GM21360 (cell line): ENCODE data around the gene AJUBA.
"Not testable (repeated sequence)": the region's sequence is repeated elsewhere in the genome, so short reads cannot be mapped to it uniquely, and the experiment has no call there.

Experiments used
- ATAC-seq: cut with Tn5 transposase; IDR thresholded peaks from one replicate; pipeline ENCODE4 v1.9.1; 2021; ENCODE audit warnings: mild to moderate bottlenecking, moderate library complexity; ENCODE audit not compliant: unreplicated experiment

The AJUBA gene

GRCh38 chr14:22981090-22981875 is 1.1 kb downstream of the AJUBA start:
- ATAC-seq, result no peak

DNA sequence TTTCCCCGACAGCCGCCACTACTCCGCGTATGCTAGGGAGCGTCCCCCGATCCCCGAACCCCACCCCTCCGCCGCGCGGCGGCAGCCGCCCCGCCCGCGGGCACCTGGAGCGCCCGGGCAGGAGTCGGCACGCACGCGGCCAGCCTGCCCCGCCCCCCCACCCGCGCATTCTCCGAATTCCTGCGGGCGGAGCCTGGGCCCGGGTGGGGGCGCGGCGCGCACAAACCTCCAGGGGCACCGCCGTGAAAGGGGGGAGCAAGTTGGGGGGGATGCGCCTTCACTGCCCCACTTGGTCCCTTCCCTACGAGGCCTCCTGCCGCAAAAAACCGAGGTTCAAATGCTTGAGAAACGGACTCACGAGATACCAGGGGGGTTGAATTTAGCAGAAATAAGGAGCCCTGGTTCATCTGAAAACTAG is 1.7 kb downstream of the AJUBA start:
- ATAC-seq, result no peak

DNA sequence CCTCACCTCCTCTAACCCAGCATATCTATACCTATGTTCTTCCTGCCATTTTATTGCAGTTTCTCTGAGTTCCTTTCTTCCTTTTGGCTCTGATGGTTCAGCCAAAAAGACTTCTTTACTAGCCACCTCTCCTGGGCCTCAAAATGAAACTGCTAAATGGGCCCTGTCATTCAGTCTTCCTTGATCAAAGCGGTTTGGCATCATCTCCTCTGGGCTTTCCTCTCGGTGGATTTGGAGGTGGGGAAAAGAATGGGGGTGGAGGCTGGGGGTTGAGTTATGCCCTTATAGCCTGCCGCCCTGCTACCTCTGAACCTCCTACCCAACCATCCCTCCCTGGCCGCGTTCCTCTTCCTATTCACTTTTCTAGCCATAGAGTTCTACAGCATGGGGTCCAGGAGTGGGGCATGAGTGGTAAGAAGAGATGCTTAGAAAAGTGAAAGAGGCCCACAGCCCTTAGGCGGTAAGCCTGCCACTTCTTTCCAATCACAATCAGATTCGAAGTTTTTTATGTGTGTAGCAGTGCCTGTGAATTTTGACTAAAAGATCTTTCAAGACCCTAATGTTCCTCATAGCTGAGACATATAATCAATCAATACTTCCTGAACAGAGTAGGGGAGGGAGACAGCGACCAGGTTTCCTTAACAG is 2.5 kb downstream of the AJUBA start:
- no peak for ATAC-seq

DNA sequence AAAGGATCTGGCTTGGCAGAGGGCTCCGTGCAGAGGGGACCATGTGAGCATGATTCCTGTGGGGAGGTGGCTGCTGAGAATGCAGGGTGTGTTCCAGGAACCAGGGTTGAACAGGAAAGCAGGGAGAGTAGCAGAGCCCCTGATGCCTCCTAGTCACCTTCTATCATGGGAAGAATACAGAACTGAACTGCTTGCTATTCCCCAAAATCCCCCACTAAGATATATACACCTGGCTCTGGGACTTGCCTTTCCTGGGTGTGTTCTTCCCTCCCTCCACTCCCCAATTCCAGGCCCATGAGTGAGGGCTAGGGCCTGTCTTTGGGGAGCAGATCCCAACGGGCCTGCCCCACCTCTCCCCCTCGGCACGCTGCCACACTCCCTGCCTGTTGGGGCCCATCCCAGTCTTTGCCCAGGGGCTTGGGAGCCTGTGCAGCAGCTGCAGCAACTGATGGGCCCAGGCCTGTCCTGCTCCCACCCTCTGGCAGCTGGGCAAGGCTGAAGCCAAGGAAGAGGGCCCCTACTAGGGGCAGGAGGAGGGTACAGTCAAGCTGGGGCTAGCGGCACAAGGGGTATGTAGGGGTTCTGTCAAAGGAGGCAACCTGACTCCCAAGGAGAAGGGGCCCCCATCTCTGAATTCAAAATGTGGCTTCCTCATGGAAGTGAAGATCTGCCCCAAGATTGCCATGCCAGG is 3.2 kb downstream of the AJUBA start:
- no peak for ATAC-seq

GRCh38 chr14:22978487-22978837 is 3.9 kb downstream of the AJUBA start:
- no peak for ATAC-seq

GRCh38 chr14:22977684-22978486 is 4.5 kb downstream of the AJUBA start:
- no peak for ATAC-seq

GRCh38 chr14:22977434-22977683 is 5.0 kb downstream of the AJUBA start:
- ATAC-seq, result no peak

DNA sequence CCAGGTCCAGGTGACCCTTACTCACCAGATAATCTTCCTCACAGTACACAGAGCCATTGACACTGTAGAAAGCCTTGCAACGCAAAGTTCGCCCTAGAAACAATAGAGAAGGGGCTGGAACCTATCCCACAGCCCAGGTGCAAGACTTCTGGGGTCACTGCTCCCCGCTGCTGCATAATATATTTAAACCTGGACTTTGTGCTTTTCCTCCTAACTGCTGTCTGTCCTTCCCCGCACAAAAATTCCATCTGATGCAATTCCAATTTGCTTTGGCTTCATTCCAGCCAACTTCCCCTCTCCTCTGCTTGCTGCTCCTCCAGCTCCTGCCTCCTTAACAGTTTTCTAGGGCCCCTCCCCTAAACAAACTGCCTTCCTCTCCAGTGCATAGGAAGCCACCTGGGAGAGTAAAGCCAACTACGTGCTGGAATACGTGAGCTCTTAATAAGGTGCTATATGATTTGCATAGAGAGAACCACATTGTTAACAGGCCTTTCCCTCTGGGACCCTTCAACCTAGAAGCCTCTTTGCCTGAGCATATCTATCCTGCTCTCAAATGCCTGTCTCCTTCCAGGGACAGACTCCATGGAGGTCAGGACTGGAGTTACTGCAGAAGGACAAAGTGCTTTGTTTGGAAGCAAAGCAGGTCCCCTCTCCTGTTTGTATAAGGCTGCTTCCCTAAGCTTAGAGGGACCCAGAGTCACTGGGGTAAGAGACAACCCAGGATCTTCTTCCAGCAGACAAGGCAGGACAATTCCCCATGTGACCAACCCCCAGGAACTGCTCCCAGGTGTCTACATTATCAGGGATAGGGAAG is 5.5 kb downstream of the AJUBA start:
- ATAC-seq, result no peak

GRCh38 chr14:22974530-22975313 is 7.6 kb downstream of the AJUBA start:
- no peak for ATAC-seq

GRCh38 chr14:22973217-22974032 is 8.9 kb downstream of the AJUBA start:
- no peak for ATAC-seq

DNA sequence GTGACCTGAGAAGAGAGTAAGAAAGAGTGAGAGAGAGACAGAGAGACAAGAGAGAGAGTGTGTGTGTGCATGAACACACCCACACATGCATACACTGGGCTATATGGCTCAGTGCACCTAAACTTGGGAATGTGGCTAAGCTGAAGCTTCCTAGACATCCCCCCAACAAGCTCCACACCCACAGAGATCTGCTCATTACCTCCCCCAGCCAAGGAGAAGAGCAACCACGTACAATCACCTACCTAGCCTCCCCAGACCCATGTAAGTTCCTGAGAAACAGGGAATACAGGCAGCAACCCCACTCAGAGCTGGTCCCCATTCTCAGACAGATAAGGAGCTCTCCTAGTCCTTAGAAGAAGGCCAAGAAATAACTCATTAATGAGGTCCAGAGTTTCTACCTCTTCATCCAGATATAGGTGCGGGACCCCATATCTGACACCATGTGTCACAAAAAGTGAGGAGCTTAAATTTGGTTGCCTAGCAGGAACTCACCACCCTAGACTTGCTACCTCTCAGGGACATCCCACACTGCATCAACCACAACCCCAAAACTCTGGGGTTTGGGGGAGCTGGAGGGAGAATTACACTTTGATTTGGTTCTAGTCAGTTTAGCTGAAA is 9.9 kb downstream of the AJUBA start:
- no peak for ATAC-seq

DNA sequence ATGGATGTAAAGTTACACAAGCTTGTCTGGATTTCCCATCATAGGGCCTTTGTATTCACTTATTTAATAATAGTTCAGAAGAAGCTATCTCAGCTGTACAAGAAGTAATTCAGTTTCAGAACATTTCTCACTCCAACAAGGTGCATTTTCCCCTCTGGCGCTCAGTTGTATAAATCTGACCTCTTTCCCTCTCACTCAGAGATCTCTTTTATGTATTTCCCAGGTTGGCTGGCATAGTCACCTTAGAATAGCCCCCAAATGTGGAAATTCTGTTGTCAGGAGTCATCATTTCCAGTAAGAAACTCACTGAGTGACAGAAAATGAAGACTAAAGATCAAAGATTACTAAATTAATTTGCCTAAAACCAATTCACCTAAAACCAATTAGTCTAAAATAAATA is 11.2 kb downstream of the AJUBA start:
- ATAC-seq, result no peak

GRCh38 chr14:22966783-22967269 is 15.5 kb downstream of the AJUBA start:
- no peak for ATAC-seq

DNA sequence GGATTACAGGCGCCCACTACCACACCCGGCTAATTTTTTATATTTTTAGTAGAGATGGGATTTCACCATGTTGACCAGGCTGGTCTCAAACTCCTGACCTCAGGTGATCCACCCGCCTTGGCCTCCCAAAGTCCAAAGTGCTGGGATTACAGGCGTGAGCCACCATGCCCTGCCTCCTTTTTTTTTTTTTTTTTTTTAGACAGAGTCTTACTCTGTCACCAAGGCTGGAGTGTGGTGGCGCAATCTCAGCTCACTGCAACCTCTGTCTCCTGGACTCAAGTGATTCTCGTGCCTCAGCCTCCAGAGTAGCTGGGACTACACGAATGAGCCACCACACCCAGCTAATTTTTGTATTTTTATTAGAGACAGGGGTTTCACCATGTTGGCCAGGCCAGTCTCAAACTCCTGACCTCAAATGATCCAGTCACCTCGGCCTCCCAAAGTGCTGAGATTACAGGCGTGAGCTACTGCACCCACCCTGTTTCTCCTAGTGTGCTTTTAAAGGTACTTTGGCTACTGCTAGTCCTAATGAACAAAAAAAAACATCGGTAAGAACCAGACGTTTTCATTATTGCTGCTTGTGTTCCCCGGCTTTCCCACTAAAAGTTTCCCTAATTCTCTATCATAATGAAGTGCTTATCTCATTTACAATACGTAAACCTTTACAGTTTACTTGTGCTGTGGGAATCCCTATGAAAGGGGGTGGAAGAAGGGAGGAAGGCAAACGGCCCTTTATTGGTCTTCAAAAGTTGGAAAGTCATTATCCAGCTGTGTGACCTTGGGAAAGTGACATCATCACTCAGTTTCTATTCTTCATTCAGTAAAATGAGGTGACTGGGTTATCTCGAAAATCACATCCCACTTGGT is 16.2 kb downstream of the AJUBA start:
- not testable (repeated sequence) for ATAC-seq

DNA sequence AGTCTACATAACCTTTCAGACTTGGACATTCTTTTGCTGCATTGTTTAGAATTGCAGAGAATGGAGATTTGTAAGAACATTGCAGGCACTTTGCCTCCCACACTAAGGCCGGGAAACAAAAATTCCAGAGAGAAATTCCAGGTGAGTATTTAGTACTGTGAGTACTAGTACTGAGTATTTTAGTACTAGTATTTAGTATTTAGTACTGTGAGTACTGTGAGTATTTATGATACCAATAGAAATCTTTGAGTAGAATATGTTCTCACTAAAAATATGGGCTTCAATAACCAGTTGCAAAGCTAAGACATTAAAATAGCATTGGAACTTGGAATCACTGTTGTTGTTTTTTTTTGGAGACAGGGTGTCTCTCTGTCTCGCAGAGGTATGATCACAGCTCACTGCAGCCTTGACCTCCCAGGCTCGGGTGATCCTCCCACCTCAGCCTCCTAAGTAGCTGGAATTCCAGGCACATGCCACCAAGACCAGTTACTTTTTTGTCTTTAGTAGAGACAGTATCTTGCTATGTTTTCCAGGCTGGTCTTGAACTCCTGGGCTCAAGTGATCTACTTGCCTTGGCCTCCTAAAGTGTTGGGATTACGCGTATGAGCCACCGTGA is 20.2 kb downstream of the AJUBA start:
- no peak for ATAC-seq

- no peak for ATAC-seq
Observed at GRCh38 chr14:22955702-22956569, 26.4 kb downstream of the AJUBA start.
